OCI-LY3 (cell line): Measurements from ENCODE around the gene TBX1.
A peak's percentile ranks its signal among the peaks of the same experiment; 100 is the strongest.

Experiments
- H2AFZ ChIP-seq: fragments of 200-600, 300-600 bp; shearing (Covaris generic); 2 replicates; pipeline ENCODE4 v1.6.0; 2014; ENCODE audit warnings: antibody characterized with exemption, low read depth, low read length
- H3K27ac ChIP-seq: fragments of 200-600, 300-600 bp; sonication (generic); 2 replicates; pipeline ENCODE4 v1.5.1; 2014; ENCODE audit warnings: mild to moderate bottlenecking, low read length, moderate library complexity, mixed read lengths
- H3K27me3 ChIP-seq: fragments of 200-600, 300-600 bp; sonication (generic); 2 replicates; pipeline ENCODE4 v1.6.1; 2014; ENCODE audit warnings: low read depth, low read length, mixed read lengths
- H3K36me3 ChIP-seq: fragments of 200-600, 300-600 bp; sonication (generic); replicated peaks from 2 replicates; pipeline ENCODE3; 2014; ENCODE audit warnings: low read depth, low read length, mixed read lengths
- H3K4me1 ChIP-seq: fragments of 300-600, 200-600 bp; sonication (generic); 2 replicates; pipeline ENCODE4 v1.6.1; 2014; ENCODE audit warnings: low read length, mixed read lengths
- H3K4me2 ChIP-seq: fragments of 200-600, 300-600 bp; sonication (generic); 2 replicates; pipeline ENCODE4 v1.6.1; 2014; ENCODE audit warnings: low read length, mixed read lengths
- H3K4me3 ChIP-seq: fragments of 300-600, 200-600 bp; sonication (generic); 2 replicates; pipeline ENCODE4 v1.5.1; 2014; ENCODE audit warnings: antibody characterized with exemption, mild to moderate bottlenecking, low read length, moderate library complexity
- H3K79me2 ChIP-seq: fragments of 300-600, 200-600 bp; shearing (Covaris generic); 2 replicates; pipeline ENCODE4 v1.6.1; 2014; ENCODE audit warnings: mild to moderate bottlenecking, low read length, mixed read lengths
- H3K9ac ChIP-seq: fragments of 300-600, 200-600 bp; shearing (Covaris generic); 2 replicates; pipeline ENCODE4 v1.6.0; 2014; ENCODE audit warnings: mild to moderate bottlenecking, low read length, moderate library complexity
- H3K9me3 ChIP-seq: fragments of 200-600, 300-600 bp; shearing (Covaris generic); 2 replicates; pipeline ENCODE4 v1.6.1; 2014; ENCODE audit warnings: low read length, mixed read lengths; ENCODE audit not compliant: insufficient read depth
- H4K20me1 ChIP-seq: fragments of 200-600, 300-600 bp; sonication (generic); 2 replicates; pipeline ENCODE4 v1.6.1; 2016; ENCODE audit warnings: low read length, mixed read lengths; ENCODE audit not compliant: insufficient read depth
- EZH2phosphoT487 ChIP-seq: fragments of 200-600 bp; shearing (Covaris generic); IDR thresholded peaks from 2 replicates; pipeline ENCODE4 v1.6.1; 2018; ENCODE audit warnings: antibody characterized with exemption, mixed run types, low read depth
- TF ChIP-seq, protein P1 (sequence below): fragments of 200-600, 300-600 bp; sonication (generic); IDR thresholded peaks from 2 replicates; pipeline ENCODE4 v1.5.1; 2014; ENCODE audit warnings: antibody characterized with exemption, low read length, low read depth

Gene TBX1

DNA sequence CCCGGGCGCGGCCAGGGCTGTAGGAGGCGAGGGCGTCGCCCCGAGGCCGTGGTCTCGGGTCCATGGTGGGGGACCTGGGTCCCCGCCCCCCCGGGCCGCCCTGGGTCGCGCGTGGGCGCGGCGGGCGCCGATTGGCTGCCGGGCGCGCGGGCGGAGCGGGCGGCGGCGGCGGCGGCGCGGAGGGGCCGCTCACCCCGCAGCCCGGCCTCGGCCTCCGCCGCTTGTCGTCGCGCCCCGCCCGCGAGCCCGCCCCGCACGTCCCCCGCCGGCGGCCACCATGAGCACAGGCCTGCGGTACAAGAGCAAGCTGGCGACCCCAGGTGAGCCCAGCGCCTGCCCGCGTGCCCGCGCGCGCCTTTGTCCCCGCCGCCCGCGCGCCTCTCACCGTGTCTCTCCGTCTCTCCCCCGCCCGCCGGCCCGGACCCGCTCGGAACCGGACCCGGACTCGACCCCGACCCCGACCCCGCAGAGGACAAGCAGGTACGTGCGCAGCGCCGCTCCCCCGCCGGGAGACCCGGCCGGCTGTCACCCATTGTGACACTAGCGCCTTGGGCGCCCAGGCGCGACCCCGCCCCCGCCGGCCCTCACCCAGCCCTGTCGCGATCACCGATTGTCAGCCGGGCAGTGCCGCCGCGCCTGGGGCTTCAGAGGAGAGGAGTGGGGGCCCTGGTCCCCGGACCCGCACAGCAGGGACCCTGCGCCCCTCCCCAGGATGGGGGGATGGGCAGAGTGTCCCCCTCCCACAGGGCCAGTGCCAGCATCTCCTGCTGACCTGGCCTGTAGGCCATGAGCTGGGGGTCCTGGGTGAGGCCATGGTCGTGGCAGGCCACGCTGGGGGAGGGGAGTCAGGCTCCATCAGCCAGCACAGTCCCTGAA, 46.0 kb upstream of the TBX1 start, which contains the start of gene SEPTIN5:
Gene SEPTIN5 (plus strand): TSS at position 192 of the 876 bp plus-strand sequence. CDS start 86 bp downstream, at position 278.
- Histone ChIP-seq H3K9me3 (no peaks in the 10 kb centered on the region), H3K4me3 (peak within 1 kb of the TSS; percentile 76), H3K9ac (peak within 1 kb of the TSS; percentile 19; the same call in 1 of the 2 replicates), H3K27me3 (no peaks in the 10 kb centered on the region), H2AFZ (no peak within 1 kb of the TSS), H3K4me2 (peak within 1 kb of the TSS; percentile 75), H3K36me3 (no peaks in the 10 kb centered on the region), H4K20me1 (no peaks in the 10 kb centered on the region), H3K27ac (no peak within 1 kb of the TSS), H3K4me1 (peaks cover 17% of the 10 kb centered on the region), H3K79me2 (no peaks in the 10 kb centered on the region)
- no peak for TF ChIP-seq EZH2phosphoT487
- TF ChIP-seq, protein P1, sequence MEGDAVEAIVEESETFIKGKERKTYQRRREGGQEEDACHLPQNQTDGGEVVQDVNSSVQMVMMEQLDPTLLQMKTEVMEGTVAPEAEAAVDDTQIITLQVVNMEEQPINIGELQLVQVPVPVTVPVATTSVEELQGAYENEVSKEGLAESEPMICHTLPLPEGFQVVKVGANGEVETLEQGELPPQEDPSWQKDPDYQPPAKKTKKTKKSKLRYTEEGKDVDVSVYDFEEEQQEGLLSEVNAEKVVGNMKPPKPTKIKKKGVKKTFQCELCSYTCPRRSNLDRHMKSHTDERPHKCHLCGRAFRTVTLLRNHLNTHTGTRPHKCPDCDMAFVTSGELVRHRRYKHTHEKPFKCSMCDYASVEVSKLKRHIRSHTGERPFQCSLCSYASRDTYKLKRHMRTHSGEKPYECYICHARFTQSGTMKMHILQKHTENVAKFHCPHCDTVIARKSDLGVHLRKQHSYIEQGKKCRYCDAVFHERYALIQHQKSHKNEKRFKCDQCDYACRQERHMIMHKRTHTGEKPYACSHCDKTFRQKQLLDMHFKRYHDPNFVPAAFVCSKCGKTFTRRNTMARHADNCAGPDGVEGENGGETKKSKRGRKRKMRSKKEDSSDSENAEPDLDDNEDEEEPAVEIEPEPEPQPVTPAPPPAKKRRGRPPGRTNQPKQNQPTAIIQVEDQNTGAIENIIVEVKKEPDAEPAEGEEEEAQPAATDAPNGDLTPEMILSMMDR, result no peak

DNA sequence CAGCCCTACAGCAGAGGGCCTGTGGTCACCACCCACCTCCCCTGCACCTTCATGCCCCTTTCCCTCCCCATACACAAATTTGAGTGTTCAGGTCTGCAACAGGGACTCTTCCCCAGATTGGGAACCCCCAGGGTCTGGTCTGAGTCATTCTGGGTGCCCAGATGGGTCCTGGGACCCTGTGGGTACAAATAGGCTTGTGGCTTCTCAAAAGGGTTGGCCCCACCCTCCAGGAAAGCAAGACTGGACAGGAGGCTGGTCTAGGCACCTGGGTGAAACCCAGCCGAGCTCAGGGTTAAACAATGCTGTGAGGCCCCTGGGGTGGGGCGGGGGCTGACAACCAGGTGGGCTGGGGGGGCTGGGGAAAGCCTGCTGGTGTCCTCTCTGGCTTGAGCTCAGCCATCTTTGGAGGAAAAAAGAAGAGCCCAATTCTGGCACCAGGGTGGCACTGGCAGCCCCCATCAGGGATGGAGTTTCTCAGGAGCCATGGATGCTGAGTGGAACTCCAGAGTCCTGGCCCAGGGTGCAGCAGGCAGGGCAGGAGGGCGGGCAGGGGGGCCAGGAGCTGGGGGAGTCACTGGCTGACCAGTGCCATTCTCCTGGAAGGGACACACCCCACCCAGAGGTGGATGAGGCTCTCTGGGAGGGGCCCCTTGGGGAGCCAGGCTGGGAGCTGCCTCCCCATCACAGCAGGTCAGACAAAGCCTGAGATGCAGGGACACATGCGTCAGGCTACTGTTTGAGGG, 45.2 kb upstream of the TBX1 start:
- H2AFZ ChIP-seq, result no peak overlapping the region
- peak overlapping the region; percentile 75 for H3K4me2 ChIP-seq
- peak overlapping the region; percentile 76 for H3K4me3 ChIP-seq
- H4K20me1 ChIP-seq, result no peaks in the 10 kb centered on the region
- H3K79me2 ChIP-seq, result no peaks in the 10 kb centered on the region
- H3K4me1 ChIP-seq, result peaks cover 17% of the 10 kb centered on the region
- H3K27ac ChIP-seq, result no peak overlapping the region
- no peaks in the 10 kb centered on the region for H3K36me3 ChIP-seq
- H3K9ac ChIP-seq, result peak overlapping the region; percentile 19; the same call in 1 of the 2 replicates
- no peaks in the 10 kb centered on the region for H3K27me3 ChIP-seq
- H3K9me3 ChIP-seq, result no peaks in the 10 kb centered on the region
- TF ChIP-seq EZH2phosphoT487, result no peak
- TF ChIP-seq, protein P1, result no peak

DNA sequence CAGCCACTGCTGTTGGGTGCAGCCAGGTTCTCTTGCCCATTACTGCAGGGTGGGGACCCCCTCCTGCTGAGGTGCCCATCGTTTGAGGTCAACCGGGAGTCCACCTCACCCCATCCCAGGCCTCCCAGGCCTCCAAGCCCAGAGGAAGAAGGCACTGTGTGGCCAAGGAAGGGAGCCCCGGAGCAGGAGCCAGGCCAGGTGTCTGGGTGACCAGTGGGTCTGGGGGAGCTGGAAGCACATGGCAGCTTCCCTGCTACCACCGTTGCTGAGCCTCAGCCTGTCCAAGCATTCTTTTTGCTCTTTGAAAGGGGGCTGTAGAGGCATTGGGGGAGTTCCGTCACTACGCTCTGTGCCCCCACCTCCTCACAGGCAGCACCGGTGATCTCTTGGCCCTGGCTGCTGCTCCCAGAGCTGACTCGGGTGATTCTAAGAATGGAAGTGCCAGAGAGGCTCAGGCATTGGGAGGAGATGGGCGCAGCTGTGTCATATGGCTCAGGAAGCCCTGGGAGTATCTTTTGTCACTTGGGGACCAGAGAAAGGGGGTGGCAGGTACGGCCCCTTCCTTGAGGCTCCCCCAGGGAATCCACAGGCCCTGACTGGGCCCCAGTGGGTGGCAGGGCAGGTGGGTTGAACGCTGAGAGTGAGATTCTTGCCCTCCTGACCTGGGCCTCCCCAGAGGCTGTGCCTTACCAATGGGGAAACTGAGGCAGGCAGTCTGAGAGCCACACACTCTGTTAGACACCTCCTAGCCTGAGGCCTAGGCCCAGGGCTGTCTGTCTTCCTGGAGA, 44.3 kb upstream of the TBX1 start:
- Histone ChIP-seq H3K9ac (no peak overlapping the region), H3K4me3 (no peak overlapping the region), H3K79me2 (no peaks in the 10 kb centered on the region), H3K4me2 (no peak overlapping the region), H2AFZ (no peak overlapping the region), H3K9me3 (no peaks in the 10 kb centered on the region), H4K20me1 (no peaks in the 10 kb centered on the region), H3K27ac (no peak overlapping the region), H3K27me3 (no peaks in the 10 kb centered on the region), H3K36me3 (no peaks in the 10 kb centered on the region), H3K4me1 (peaks cover 17% of the 10 kb centered on the region)
- no peak for TF ChIP-seq EZH2phosphoT487
- TF ChIP-seq, protein P1, result no peak

DNA sequence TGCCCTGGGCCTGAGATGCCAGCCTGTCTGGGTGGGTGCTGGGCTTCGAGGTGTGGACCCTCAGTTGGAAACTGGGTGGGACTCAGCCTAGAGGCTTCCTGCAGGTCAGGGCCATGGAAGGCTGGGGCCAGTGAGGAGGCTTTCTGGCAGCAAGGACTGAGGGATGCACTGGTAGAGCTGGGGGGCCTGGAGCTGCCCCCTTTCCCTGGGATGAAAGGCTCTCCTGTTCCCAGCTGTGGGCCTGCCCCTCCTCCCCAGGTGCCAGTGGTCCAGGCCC, 43.8 kb upstream of the TBX1 start:
- no peak overlapping the region for H3K27ac ChIP-seq
- H3K9me3 ChIP-seq, result no peaks in the 10 kb centered on the region
- no peaks in the 10 kb centered on the region for H3K79me2 ChIP-seq
- no peaks in the 10 kb centered on the region for H4K20me1 ChIP-seq
- no peak overlapping the region for H2AFZ ChIP-seq
- no peaks in the 10 kb centered on the region for H3K36me3 ChIP-seq
- no peak overlapping the region for H3K4me3 ChIP-seq
- H3K4me2 ChIP-seq, result no peak overlapping the region
- TF ChIP-seq, protein P1, result no peak
- no peak for TF ChIP-seq EZH2phosphoT487
- H3K4me1 ChIP-seq, result peaks cover 17% of the 10 kb centered on the region
- no peak overlapping the region for H3K9ac ChIP-seq
- H3K27me3 ChIP-seq, result no peaks in the 10 kb centered on the region
